Smooth muscle cell of the umbilical artery (primary cell): ENCODE measurements around the gene CNR1. TPM values are rescaled to one million over a fixed set of nuclear protein-coding genes. Genes with fewer than 3 reads are reported as not detected.

Experiments used
- total RNA-seq: library from RNA; depleted of rRNA; stranded (reverse); fragments of >200 nt; gene quantifications from 2 replicates; pipeline ENCODE4 v1.2.3, GENCODE V29; 2014

CNR1 gene
- not detected in 2 replicates for total RNA-seq

GRCh38 chr6:88165844-88166492 is at the start of gene CNR1:
CNR1 (minus strand) TSS chr6:88166347; CDS start chr6:88145274, 21,073 bp downstream.

Other genes starting within 250 kb of the CNR1 start
- gene SPACA1, start 118.5 kb downstream of the CNR1 start, total RNA-seq = not detected in 2 replicates